Superior temporal gyrus (tissue), 1 donor: ENCODE measurements around the gene XCL1.
"Not testable (repeated sequence)": the region's sequence is repeated elsewhere in the genome, so short reads cannot be mapped to it uniquely, and the experiment has no call there.

Experiments
- DNase-seq: peaks from one replicate; pipeline ENCODE4 v3.0.0-alpha.2; 2016; ENCODE audit errors: extremely low spot score

Gene XCL1

GRCh38 chr1:168567568-168567967, 8.8 kb upstream of the XCL1 start:
- DNase-seq, result no peak

GRCh38 chr1:168568346-168568745, 8.1 kb upstream of the XCL1 start:
- DNase-seq, result no peak

- DNase-seq, result no peak
Measured at GRCh38 chr1:168570652-168571051, 5.8 kb upstream of the XCL1 start.

GRCh38 chr1:168572633-168573032, 3.8 kb upstream of the XCL1 start:
- DNase-seq, result no peak

- DNase-seq, result not testable (repeated sequence)
Measured at GRCh38 chr1:168574234-168574633, 2.2 kb upstream of the XCL1 start.

- not testable (repeated sequence) for DNase-seq
Measured at GRCh38 chr1:168578531-168579185, 2.3 kb downstream of the XCL1 start.

GRCh38 chr1:168580290-168580689, 3.9 kb downstream of the XCL1 start:
- not testable (repeated sequence) for DNase-seq

- not testable (repeated sequence) for DNase-seq
Measured at GRCh38 chr1:168580991-168581390, 4.6 kb downstream of the XCL1 start.

GRCh38 chr1:168581817-168582572, 5.6 kb downstream of the XCL1 start:
- DNase-seq, result no peak

GRCh38 chr1:168582688-168583336, 6.4 kb downstream of the XCL1 start:
- DNase-seq, result no peak

GRCh38 chr1:168583571-168583970, 7.2 kb downstream of the XCL1 start:
- DNase-seq, result no peak

GRCh38 chr1:168585191-168585590, 8.8 kb downstream of the XCL1 start:
- peak; percentile 65 for DNase-seq

GRCh38 chr1:168585937-168586336, 9.5 kb downstream of the XCL1 start:
- DNase-seq, result no peak

GRCh38 chr1:168589167-168589566, 12.8 kb downstream of the XCL1 start:
- no peak for DNase-seq

GRCh38 chr1:168591066-168591465, 14.7 kb downstream of the XCL1 start:
- DNase-seq, result no peak

GRCh38 chr1:168591641-168592250, 15.3 kb downstream of the XCL1 start:
- DNase-seq, result no peak

- DNase-seq, result not testable (repeated sequence)
Measured at GRCh38 chr1:168595403-168595802, 19.0 kb downstream of the XCL1 start.

GRCh38 chr1:168598125-168598524, 21.7 kb downstream of the XCL1 start:
- DNase-seq, result no peak

- DNase-seq, result no peak
Measured at GRCh38 chr1:168598892-168599291, 22.5 kb downstream of the XCL1 start.

- no peak for DNase-seq
Measured at GRCh38 chr1:168599641-168600040, 23.2 kb downstream of the XCL1 start.

GRCh38 chr1:168601051-168601450, 24.6 kb downstream of the XCL1 start:
- DNase-seq, result no peak

GRCh38 chr1:168603501-168604110, 27.2 kb downstream of the XCL1 start:
- peak; percentile 91 for DNase-seq
